HepG2 (cell line): ENCODE results near the gene C10orf71. TPM values are rescaled to one million over a fixed set of nuclear protein-coding genes. Genes with fewer than 3 reads are reported as not detected.

Experiments used
- ATAC-seq: fragments of 200-7000 bp; cut with Tn5 transposase; 3 replicates; pipeline ENCODE4 v1.9.1; 2020; ENCODE audit warnings: mild to moderate bottlenecking, moderate library complexity
- BruUV-seq: library from RNA; stranded (reverse); fragments of 400-500 nt; replicated peaks from 2 replicates; lab custom pipeline; 2021; lab: Mats Ljungman, UMichigan
- CTCF ChIA-PET: fragments of 300-600 bp; formaldehyde crosslinking; extraction: SDS; loops from one replicate; lab custom pipeline; 2021; ENCODE audit warnings: low total read pairs, inconsistent platforms, low intra/inter-chr PET ratio; lab: Yijun Ruan, JAX
- POLR2A ChIA-PET: fragments of 350-600 bp; sonication (Branson Sonifier 250); formaldehyde crosslinking; loops from one replicate; lab custom pipeline; 2020; ENCODE audit warnings: antibody characterized with exemption, inconsistent platforms; lab: Yijun Ruan, JAX
- DNase-seq: peaks from one replicate; pipeline ENCODE4 v3.0.0-alpha.2; 2015; ENCODE audit warnings: low spot score
- FAIRE-seq: peaks from 3 replicates; lab custom pipeline; 2011; peaks lifted over from hg19 to GRCh38; lab: Jason Lieb, UNC
- H2AFZ ChIP-seq: one replicate; pipeline ENCODE4 v1.6.1; 2011; ENCODE audit warnings: low read length, inconsistent platforms
- H3K27ac ChIP-seq: fragments of 300-600 bp; 3 replicates; pipeline ENCODE4 v1.8.0; 2011; ENCODE audit warnings: mixed run types, mild to moderate bottlenecking, mixed read lengths, low read length, inconsistent platforms; ENCODE audit not compliant: insufficient read depth; ENCODE audit errors: extremely low read length
- H3K27me3 ChIP-seq, 2 experiments: fragments of 200-600 bp in 1 of 2; 2 replicates in 1 of 2; 3 replicates in 1 of 2; pipeline versions ENCODE4 v1.6.0 to v1.8.0; 2011; ENCODE audit warnings: low read length in 2 of 2, mild to moderate bottlenecking in 2 of 2, moderate library complexity in 2 of 2, inconsistent platforms in 1 of 2; ENCODE audit not compliant: insufficient read depth in 2 of 2, control insufficient read depth in 1 of 2
- H3K36me3 ChIP-seq, 2 experiments: fragments of 200-600 bp in 1 of 2; replicated peaks in 1 of 2; 2 replicates in 1 of 2; 3 replicates in 1 of 2; pipeline versions ENCODE4 v1.5.1 to v1.8.0; 2011; ENCODE audit warnings: low read length in 2 of 2, inconsistent platforms in 1 of 2; ENCODE audit not compliant: insufficient read depth in 2 of 2, control insufficient read depth in 1 of 2
- H3K4me1 ChIP-seq: 2 replicates; pipeline ENCODE4 v1.5.1; 2012; ENCODE audit warnings: low read length, inconsistent platforms; ENCODE audit not compliant: insufficient read depth
- H3K4me2 ChIP-seq: 2 replicates; pipeline ENCODE4 v1.6.0; 2011; ENCODE audit warnings: low read depth, low read length, inconsistent platforms
- H3K4me3 ChIP-seq, 3 experiments: fragments of 200-600 bp in 1 of 3; sonication (generic), shearing (Covaris generic) in 1 of 3; replicated peaks in 1 of 3; 2 replicates each; pipeline ENCODE4 v1.5.1; 2011 to 2016; ENCODE audit warnings: low read length in 3 of 3, inconsistent platforms in 2 of 3, low read depth in 2 of 3, mild to moderate bottlenecking in 2 of 3, control low read depth in 1 of 3, mixed read lengths in 1 of 3; ENCODE audit not compliant: insufficient read depth in 1 of 3
- H3K79me2 ChIP-seq: one replicate; pipeline ENCODE4 v1.6.1; 2011; ENCODE audit warnings: low read length, inconsistent platforms; ENCODE audit not compliant: insufficient read depth
- H3K9ac ChIP-seq: 2 replicates; pipeline ENCODE4 v1.6.0; 2011; ENCODE audit warnings: mild to moderate bottlenecking, low read depth, low read length, inconsistent platforms; ENCODE audit not compliant: insufficient read depth
- H3K9me3 ChIP-seq: 2 replicates; pipeline ENCODE4 v1.5.1; 2012; ENCODE audit warnings: mild to moderate bottlenecking, low read length
- H4K20me1 ChIP-seq: 2 replicates; pipeline ENCODE4 v1.6.0; 2011; ENCODE audit warnings: inconsistent platforms, mild to moderate bottlenecking, low read length, moderate library complexity; ENCODE audit not compliant: insufficient read depth
- ATF7-NPFF ChIP-seq: sonication (generic); formaldehyde crosslinking; IDR thresholded peaks from 2 replicates; pipeline ENCODE4 v1.8.1; 2023; ENCODE audit warnings: mild to moderate bottlenecking, low read depth, missing genetic modification reagents, moderate library complexity
- BHLHE40 ChIP-seq: IDR thresholded peaks from 2 replicates; pipeline ENCODE4 v1.6.1; 2011; ENCODE audit warnings: low read length, improper control_type of control experiment
- CSRNP1 ChIP-seq: sonication (generic); formaldehyde crosslinking; IDR thresholded peaks from 2 replicates; pipeline ENCODE4 v1.8.1; 2023; ENCODE audit warnings: mild to moderate bottlenecking, missing genetic modification reagents
- FOXA3 ChIP-seq: IDR thresholded peaks from 2 replicates; pipeline ENCODE4 v1.6.1; 2016; ENCODE audit warnings: missing genetic modification reagents, missing compliant biosample characterization
- KIAA2018 ChIP-seq: sonication (generic); formaldehyde crosslinking; IDR thresholded peaks from 2 replicates; pipeline ENCODE4 v1.5.0; 2020; ENCODE audit warnings: mild to moderate bottlenecking, missing genetic modification reagents, borderline replicate concordance
- NFKB2 ChIP-seq: sonication (generic); formaldehyde crosslinking; IDR thresholded peaks from 2 replicates; pipeline ENCODE4 v1.4.0; 2020; ENCODE audit warnings: missing genetic modification reagents, borderline replicate concordance
- TMF1 ChIP-seq: sonication (generic); formaldehyde crosslinking; IDR thresholded peaks from 2 replicates; pipeline ENCODE4 v1.8.1; 2022; ENCODE audit warnings: low read depth, missing genetic modification reagents
- ZBTB37 ChIP-seq: sonication (generic); formaldehyde crosslinking; IDR thresholded peaks from 2 replicates; pipeline ENCODE4 v1.4.0; 2020; ENCODE audit warnings: mild to moderate bottlenecking, missing genetic modification reagents
- ZNF687 ChIP-seq: sonication (generic); formaldehyde crosslinking; IDR thresholded peaks from 2 replicates; pipeline ENCODE4 v1.5.1; 2020; ENCODE audit warnings: mild to moderate bottlenecking, missing genetic modification reagents, moderate library complexity
- WGBS: methylation state at CpG from one replicate; pipeline ENCODE4 v1.1.6; 2017; ENCODE audit warnings: low lambda C conversion rate; 5-methylcytosine and 5-hydroxymethylcytosine counted together
- in situ Hi-C: cut with HindIII; loops from 2 replicates; pipeline ENCODE4 v1.10.0; 2017; ENCODE audit warnings: low pct_unique_long_range_greater_than_20kb; ENCODE audit not compliant: extremely low pct_ligation_motif_present
- intact Hi-C: fragments of 100-400 bp; cut with micrococcal nuclease; formaldehyde crosslinking; loops from one replicate; pipeline ENCODE4 v1.10.0; 2022; ENCODE audit not compliant: unreplicated experiment
- polyA plus RNA-seq, 8 experiments: library from polyadenylated mRNA; depleted of rRNA in 3 of 8; stranded (reverse) in 7 of 8; unstranded in 1 of 8; fragments of >200 nt; fragmentation: Illumina TruSeq in 4 of 8; extraction: Trizol in 4 of 8; gene quantifications; 2 replicates each; pipeline versions ENCODE4 v1.2.1 to v1.2.3, GENCODE V29; 2011 to 2016; ENCODE audit warnings: low read depth in 4 of 8, missing spikeins in 1 of 8, mixed read lengths in 1 of 8; ENCODE audit not compliant: insufficient read depth in 1 of 8
- total RNA-seq, 5 experiments: library from RNA; depleted of rRNA; stranded (reverse); fragments of >200 nt; fragmentation: Illumina TruSeq; extraction: Trizol; gene quantifications; 2 replicates each; pipeline ENCODE4 v1.2.3, GENCODE V29; 2016; ENCODE audit warnings: low read depth in 1 of 5

C10orf71 gene
- total and polyA plus RNA-seq, 2 of the 13 experiments (the other 11 are each of a cell fraction or from before 2014, with no cell fraction given) = not detected

GRCh38 chr10:49314806-49315205 lies 15.8 kb downstream of the C10orf71 start:
- no peak overlapping the region for H3K4me3 ChIP-seq
- H3K4me1 ChIP-seq = no peaks in the 10 kb centered on the region
- H3K9ac ChIP-seq = no peak overlapping the region
- POLR2A ChIA-PET = no interaction called here
- H3K9me3 ChIP-seq = no peaks in the 10 kb centered on the region
- WGBS = 3% methylated on average over 3 of the region's 5 CpGs
- H3K4me2 ChIP-seq = no peak overlapping the region
- H3K79me2 ChIP-seq = no peaks in the 10 kb centered on the region
- H3K36me3 ChIP-seq = no peaks in the 10 kb centered on the region
- no peaks in the 10 kb centered on the region; a peak in 2 of 5 replicates for H3K27me3 ChIP-seq
- no peak overlapping the region for H2AFZ ChIP-seq
- CTCF ChIA-PET = no interaction called here
- intact Hi-C loops (no loop called here), in situ Hi-C loops (no loop called here)
- H4K20me1 ChIP-seq = no peaks in the 10 kb centered on the region
- H3K27ac ChIP-seq = no peak overlapping the region
- ATAC-seq = no peak
- DNase-seq = no peak
- no TSS peak for BruUV-seq
- no peak for FAIRE-seq
- TF ChIP-seq TMF1 (CRISPR knock-in tag) (no peak), ZNF687 (CRISPR knock-in tag) (no peak), FOXA3 (CRISPR knock-in tag) (no peak), KIAA2018 (CRISPR knock-in tag) (no peak), NFKB2 (no peak), ZBTB37 (CRISPR knock-in tag) (no peak), CSRNP1 (CRISPR knock-in tag) (no peak), ATF7-NPFF (CRISPR knock-in tag) (no peak), BHLHE40 (no peak)
